ENCODE measurements around the gene ANKRD13D.

GRCh38 chr11:67268081-67268961 is 20.8 kb upstream of the ANKRD13D start:
- TF ChIP-seq CTCF (conservative IDR thresholded peaks at IDR 0.05) (no peak), EZH2 (IDR thresholded peaks at IDR 0.05; ENCODE audit: low read depth) (no peak)

All from PC-9 (cell line).